OCI-LY3 (cell line): ENCODE data around the gene HOXA3.

Experiments
- EZH2phosphoT487 ChIP-seq: fragments of 200-600 bp; shearing (Covaris generic); IDR thresholded peaks from 2 replicates; pipeline ENCODE4 v1.6.1; 2018; ENCODE audit warnings: antibody characterized with exemption, mixed run types, low read depth
- TF ChIP-seq, protein P1 (sequence below): fragments of 200-600, 300-600 bp; sonication (generic); IDR thresholded peaks from 2 replicates; pipeline ENCODE4 v1.5.1; 2014; ENCODE audit warnings: antibody characterized with exemption, low read length, low read depth

DNA sequence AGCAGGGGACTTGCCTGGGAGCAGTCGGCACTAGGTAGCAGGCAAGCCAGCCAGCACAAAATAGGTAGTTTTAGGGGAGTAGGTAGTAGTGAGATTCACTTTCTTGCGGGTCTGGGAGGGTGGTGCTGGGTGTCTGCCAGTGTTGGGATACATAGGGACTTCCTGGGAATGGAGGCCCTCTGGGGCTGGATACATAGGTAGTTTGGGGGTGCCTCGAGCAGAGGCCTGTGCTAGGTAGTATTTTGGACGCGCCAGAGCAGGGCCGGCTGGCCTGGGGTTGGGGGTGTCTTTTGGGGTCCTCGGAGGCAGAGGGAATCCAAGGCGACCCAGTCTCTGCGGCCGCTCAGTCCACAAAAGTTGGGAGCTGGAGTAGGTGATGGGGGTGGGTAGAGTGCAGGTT is 2.0 kb upstream of the HOXA3 start:
- TF ChIP-seq, protein P1, sequence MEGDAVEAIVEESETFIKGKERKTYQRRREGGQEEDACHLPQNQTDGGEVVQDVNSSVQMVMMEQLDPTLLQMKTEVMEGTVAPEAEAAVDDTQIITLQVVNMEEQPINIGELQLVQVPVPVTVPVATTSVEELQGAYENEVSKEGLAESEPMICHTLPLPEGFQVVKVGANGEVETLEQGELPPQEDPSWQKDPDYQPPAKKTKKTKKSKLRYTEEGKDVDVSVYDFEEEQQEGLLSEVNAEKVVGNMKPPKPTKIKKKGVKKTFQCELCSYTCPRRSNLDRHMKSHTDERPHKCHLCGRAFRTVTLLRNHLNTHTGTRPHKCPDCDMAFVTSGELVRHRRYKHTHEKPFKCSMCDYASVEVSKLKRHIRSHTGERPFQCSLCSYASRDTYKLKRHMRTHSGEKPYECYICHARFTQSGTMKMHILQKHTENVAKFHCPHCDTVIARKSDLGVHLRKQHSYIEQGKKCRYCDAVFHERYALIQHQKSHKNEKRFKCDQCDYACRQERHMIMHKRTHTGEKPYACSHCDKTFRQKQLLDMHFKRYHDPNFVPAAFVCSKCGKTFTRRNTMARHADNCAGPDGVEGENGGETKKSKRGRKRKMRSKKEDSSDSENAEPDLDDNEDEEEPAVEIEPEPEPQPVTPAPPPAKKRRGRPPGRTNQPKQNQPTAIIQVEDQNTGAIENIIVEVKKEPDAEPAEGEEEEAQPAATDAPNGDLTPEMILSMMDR, result no peak
- TF ChIP-seq EZH2phosphoT487, result no peak
